MM.1S (cell line): Measurements from ENCODE around the gene FKBP9.

Experiments
- EZH2 ChIP-seq: fragments of 300-600 bp; sonication (generic); optimal IDR thresholded peaks from 2 replicates; pipeline ENCODE3; 2017; ENCODE audit warnings: low read depth, mild to moderate bottlenecking, antibody characterized with exemption, low read length, mixed read lengths
- EZH2phosphoT487 ChIP-seq: fragments of 300-600 bp; sonication (generic); IDR thresholded peaks from 2 replicates; pipeline ENCODE4 v1.6.1; 2018; ENCODE audit warnings: antibody characterized with exemption, low read length
- TF ChIP-seq, protein P1 (sequence below): fragments of 300-600 bp; sonication (generic); IDR thresholded peaks from 2 replicates; pipeline ENCODE4 v1.5.1; 2016; ENCODE audit warnings: antibody characterized with exemption, low read length, mixed read lengths

DNA sequence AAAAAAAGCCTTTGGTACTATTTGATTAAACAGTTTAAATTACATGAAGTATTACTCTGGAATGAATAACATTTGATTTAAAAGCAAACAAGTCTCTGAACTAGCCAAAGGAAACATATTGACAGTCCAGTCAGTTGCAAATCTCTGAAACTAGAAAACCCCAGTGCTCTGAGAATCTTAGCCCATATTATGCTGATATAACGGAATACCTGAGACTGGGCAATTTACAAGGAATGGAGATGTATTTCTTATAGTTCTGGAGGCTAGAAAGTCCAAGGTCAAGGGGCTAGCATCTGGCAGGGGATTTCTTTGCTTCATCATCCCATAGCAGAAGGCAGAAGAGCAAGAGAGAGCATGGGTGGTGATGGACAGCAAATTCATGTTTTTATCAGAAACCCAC, 21.7 kb upstream of the FKBP9 start:
- TF ChIP-seq, protein P1, sequence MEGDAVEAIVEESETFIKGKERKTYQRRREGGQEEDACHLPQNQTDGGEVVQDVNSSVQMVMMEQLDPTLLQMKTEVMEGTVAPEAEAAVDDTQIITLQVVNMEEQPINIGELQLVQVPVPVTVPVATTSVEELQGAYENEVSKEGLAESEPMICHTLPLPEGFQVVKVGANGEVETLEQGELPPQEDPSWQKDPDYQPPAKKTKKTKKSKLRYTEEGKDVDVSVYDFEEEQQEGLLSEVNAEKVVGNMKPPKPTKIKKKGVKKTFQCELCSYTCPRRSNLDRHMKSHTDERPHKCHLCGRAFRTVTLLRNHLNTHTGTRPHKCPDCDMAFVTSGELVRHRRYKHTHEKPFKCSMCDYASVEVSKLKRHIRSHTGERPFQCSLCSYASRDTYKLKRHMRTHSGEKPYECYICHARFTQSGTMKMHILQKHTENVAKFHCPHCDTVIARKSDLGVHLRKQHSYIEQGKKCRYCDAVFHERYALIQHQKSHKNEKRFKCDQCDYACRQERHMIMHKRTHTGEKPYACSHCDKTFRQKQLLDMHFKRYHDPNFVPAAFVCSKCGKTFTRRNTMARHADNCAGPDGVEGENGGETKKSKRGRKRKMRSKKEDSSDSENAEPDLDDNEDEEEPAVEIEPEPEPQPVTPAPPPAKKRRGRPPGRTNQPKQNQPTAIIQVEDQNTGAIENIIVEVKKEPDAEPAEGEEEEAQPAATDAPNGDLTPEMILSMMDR, result no peak
- TF ChIP-seq EZH2 (no peak), EZH2phosphoT487 (no peak)
